DMS153 treated with DMSO at 0.1 percent for 48 hours (cell line): ENCODE results near the gene RIT1.
"Not testable (repeated sequence)": the region's sequence is repeated elsewhere in the genome, so short reads cannot be mapped to it uniquely, and the experiment has no call there.

Experiments used
- DNase-seq: peaks from one replicate; lab custom pipeline; 2025; ENCODE audit not compliant: unreplicated experiment; lab: John Stamatoyannopoulos, UW

Gene RIT1

GRCh38 chr1:155934097-155934935 lies 23.2 kb upstream of the RIT1 start, which contains the start of gene KHDC4:
Gene KHDC4 (minus strand): TSS chr1:155934413. CDS start chr1:155934373, 40 bp downstream.
- DNase-seq, result peak; percentile 99

GRCh38 chr1:155933591-155934096 lies 22.5 kb upstream of the RIT1 start:
- DNase-seq, result no peak

DNA sequence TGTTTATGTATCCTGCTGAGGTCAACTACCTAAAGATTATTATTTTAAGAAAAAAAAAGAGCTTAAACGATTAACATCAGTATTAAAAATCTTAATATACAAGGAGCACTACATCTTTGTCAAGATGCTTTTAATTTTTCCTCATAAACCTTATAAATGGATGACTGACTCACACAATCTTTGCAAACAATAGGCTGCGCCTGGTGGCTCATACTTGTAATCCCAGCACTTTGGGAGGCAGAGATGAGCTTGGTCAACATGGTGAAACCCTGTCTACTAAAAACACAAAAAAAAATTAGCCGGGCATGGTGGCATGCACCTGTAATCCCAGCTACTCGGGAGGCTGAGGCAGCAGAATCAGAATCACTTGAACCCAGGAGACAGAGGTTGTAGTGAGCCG lies 21.3 kb upstream of the RIT1 start:
- no peak for DNase-seq

GRCh38 chr1:155932081-155932480 lies 20.9 kb upstream of the RIT1 start:
- no peak for DNase-seq

DNA sequence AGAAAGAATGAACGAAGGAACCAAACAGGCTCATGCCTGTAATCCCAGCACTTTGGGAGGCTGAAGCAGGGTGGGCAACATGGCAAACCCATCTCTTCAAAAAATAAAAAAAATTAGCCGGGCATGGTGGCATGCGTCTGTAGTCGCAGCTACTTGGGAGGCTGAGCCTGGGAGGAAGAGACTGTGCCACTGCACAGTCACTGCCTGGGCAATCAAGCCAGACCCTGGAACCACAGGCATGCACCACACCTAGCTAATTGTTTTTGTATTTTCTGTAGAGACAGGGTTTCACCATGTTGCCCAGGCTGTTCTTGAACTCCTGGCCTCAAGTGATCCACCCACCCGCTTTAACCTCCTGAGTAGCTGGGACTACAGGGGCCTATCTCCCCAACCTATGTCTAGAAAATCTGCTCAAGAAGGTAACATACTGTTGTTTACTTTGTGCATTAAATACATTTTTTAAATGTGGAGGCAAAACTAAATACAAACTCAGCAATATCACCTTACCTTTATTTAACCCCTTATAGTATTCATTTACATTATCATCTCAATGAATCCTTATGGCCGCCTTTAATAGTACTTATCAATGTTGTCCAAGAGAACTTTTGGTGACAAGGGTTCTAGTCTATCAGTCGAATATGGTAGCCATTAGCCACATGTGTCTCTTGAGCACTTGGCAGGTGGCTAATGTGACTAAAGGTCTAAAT lies 20.3 kb upstream of the RIT1 start:
- no peak for DNase-seq

DNA sequence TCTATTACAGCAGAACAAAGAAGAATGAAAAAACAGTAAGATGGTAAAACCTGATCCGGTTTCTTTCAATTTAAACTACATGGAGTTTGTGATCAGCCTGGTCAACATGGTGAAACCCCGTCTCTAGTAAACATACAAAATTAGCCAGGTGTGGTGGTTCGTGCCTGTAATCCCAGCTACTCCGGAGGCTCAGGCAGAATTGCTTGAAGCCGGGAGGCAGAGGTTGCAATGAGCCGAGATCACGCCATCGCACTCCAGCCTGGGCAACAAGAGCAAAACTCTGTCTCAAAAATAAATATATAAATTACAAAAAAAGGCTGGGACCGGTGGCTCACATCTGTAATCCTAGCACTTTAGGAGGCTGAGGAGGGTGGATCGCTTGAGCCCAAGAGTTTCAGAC lies 19.6 kb upstream of the RIT1 start:
- DNase-seq, result not testable (repeated sequence)

DNA sequence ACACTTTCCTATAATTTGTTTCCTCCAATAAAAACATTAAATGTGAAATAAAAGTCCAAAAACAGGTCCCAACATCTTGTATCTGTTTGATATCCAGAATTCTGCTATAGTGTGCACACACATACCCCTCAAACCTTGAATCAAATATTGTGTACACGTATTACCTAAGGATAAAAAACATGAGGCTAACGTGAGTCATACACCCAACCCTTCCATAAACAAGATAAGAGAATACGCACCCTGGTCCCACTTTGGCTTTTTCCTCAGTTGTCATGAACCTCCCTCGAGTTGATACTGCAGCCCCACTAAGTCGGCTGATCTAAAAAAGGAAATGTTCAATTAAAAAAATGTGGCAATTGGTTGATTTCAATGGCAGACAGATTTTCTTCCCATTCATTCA lies 17.9 kb upstream of the RIT1 start:
- no peak for DNase-seq

DNA sequence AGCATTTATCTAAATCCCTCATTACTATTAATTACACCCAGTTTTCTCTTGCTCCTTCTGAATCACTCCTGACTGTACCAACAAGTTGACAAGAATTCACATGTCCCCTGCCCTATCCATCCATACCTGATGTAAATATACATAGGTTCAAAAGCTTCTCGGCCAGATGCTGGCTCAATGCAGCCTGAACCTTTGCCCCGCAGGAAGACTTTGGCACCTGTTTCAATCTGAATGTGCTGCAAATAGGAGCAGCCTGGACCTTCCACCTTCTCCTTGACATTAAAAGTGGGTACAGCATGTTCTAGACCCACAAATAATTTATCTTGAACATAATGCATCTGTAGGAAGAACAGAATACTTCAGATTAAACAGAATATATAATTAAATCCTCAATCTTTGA lies 14.4 kb upstream of the RIT1 start:
- no peak for DNase-seq

GRCh38 chr1:155920717-155921116 lies 9.6 kb upstream of the RIT1 start:
- no peak for DNase-seq

GRCh38 chr1:155919801-155920200 lies 8.7 kb upstream of the RIT1 start:
- no peak for DNase-seq

- no peak for DNase-seq
Measured at GRCh38 chr1:155918660-155919059, 7.5 kb upstream of the RIT1 start.

- no peak for DNase-seq
Measured at GRCh38 chr1:155913969-155914757, 3.0 kb upstream of the RIT1 start.

DNA sequence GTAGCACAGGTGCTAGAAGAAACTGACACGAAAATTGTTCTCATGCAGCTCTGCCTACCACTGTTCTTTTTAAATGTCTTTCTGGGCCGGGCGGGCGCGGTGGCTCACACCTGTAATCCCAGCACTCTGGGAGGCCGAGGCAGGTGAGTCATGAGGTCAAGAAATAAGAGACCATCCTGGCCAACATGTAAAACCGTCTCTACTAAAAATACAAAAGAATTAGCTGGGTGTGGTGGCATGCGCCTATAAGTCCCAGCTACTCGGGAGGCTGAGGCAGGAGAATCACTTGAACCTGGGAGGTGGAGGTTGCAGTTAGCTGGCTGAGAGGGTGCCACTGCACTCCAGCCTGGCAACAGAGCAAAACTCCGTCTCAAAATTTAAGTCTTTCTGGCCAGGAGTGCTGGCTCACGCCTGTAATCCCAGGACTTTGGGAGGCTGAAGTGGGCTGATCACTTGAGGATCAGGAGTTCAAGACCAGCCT lies 947 bp upstream of the RIT1 start:
- no peak for DNase-seq

GRCh38 chr1:155910621-155911121 lies 478 bp downstream of the RIT1 start:
- peak; percentile 14 for DNase-seq

- no peak for DNase-seq
Measured at GRCh38 chr1:155909894-155910293, 1.3 kb downstream of the RIT1 start.

- no peak for DNase-seq
Measured at GRCh38 chr1:155904261-155904660, 6.9 kb downstream of the RIT1 start.

DNA sequence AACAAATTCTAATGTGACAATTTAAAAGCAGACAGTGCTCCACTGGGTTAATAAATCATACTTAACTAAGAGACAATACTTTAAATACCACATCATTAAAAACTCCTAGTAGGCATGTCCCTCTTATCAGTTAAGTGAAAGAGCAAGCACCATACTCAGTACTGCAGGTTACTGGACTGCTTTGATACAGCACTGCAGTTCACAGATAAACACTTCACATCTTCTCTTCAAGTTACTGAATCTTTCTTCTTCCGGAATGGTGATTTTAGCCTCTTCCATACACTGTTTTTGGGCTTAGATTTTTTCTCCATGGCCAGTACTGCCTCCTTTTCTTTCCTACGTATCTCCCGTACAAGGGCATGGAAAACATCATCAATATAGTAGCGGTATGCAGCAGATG lies 11.0 kb downstream of the RIT1 start:
- DNase-seq, result no peak

DNA sequence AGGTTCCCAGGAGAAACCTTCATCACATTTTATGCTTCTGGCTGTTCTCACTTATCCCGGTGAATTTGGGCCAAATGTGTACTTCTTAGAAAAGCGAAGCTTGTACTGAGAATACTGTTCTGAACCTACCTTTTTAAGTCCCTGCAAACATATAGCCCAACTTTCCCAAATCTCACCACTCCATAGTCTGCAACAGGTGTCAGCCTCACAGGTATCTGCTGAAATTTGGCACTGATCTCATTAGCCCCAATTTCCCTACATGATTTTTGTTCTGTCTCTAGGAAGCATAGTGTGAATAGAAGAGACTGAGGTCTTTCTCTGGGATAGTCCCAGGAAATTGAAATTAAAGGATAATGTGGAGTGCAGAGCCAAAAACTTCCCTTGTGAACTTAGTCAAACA lies 11.5 kb downstream of the RIT1 start:
- DNase-seq, result no peak

DNA sequence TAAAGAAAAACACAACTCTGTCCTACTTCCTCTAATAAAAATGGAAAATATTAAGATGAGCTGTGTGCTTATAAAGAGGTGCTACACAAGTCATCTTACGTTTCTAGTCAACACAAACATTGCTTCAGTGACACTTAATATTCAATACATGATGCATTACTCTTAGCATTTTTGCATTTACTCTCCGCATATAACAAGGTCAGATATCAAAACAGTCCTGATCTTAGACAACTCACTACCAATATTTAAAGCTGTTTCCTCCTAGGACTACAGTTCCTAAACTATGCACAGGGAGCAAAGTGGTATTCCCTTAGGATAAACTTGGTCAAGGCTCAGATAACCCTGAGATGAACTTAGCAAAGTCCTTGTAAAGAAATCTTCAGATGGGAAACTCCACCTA lies 12.3 kb downstream of the RIT1 start:
- DNase-seq, result no peak

- DNase-seq, result no peak
Measured at GRCh38 chr1:155897746-155898145, 13.4 kb downstream of the RIT1 start.

- not testable (repeated sequence) for DNase-seq
Measured at GRCh38 chr1:155896476-155896875, 14.7 kb downstream of the RIT1 start.
